Duodenal mucosa (tissue), 2 donors: ENCODE data around the gene CCDC157.
A peak's percentile ranks its signal among the peaks of the same experiment; 100 is the strongest.

Experiments
- H3K27ac ChIP-seq: one replicate; pipeline ENCODE4 v1.7.0; 2013; ENCODE audit warnings: low read depth, low read length
- H3K27me3 ChIP-seq, 2 donors: one replicate each; pipeline ENCODE4 v1.7.0; 2013; ENCODE audit warnings: low read length in 2 of 2, control low read depth in 1 of 2; ENCODE audit not compliant: insufficient read depth in 2 of 2, control insufficient read depth in 1 of 2
- H3K36me3 ChIP-seq, 2 donors: one replicate each; pipeline ENCODE4 v1.7.0; 2013; ENCODE audit warnings: low read length in 2 of 2, control low read depth in 1 of 2; ENCODE audit not compliant: insufficient read depth in 2 of 2, control insufficient read depth in 1 of 2
- H3K4me1 ChIP-seq, 2 donors: one replicate each; pipeline ENCODE4 v1.7.0; 2013; ENCODE audit warnings: low read length in 2 of 2, control low read depth in 1 of 2; ENCODE audit not compliant: insufficient read depth in 2 of 2, control insufficient read depth in 1 of 2
- H3K4me3 ChIP-seq, 2 donors: one replicate each; pipeline ENCODE4 v1.7.0; 2013; ENCODE audit warnings: low read length in 2 of 2, low read depth in 1 of 2
- H3K9ac ChIP-seq, 2 donors: one replicate each; pipeline ENCODE4 v1.7.0; 2013; ENCODE audit warnings: low read length in 2 of 2, low read depth in 1 of 2
- H3K9me3 ChIP-seq, 2 donors: one replicate each; pipeline ENCODE4 v1.7.0; 2013; ENCODE audit warnings: low read length in 2 of 2, control low read depth in 1 of 2; ENCODE audit not compliant: control insufficient read depth in 1 of 2

The CCDC157 gene

DNA sequence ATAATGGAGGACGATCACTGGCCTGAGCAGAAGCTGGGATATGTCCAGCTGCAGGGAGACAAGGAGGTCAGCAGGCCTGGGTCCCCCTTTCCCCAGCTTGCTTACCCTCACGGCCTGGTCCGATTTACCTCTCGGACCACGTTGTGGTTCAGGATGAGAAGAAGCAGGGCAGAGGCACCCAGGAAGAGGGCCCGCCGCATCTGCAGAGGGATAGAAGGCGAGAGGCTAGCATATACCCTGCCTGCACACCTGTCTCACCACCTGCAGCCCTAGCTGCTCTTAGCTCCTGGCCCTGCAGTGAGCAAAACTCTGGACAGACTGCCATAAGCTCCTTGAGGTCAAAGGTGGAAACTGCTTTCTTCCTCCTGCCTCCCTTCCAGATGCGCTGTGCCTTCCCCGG lies 29.1 kb downstream of the CCDC157 start:
- H3K4me1 ChIP-seq = peaks cover 8 to 13% of the 10 kb centered on the region in 2 donors
- no peaks in the 10 kb centered on the region for H3K9me3 ChIP-seq
- no peak overlapping the region for H3K27ac ChIP-seq
- peak overlapping the region in 1 of 2 donors; percentile 68 for H3K9ac ChIP-seq
- no peaks in the 10 kb centered on the region for H3K27me3 ChIP-seq
- no peak overlapping the region for H3K4me3 ChIP-seq
- H3K36me3 ChIP-seq = peaks cover 0 to 3% of the 10 kb centered on the region in 2 donors

DNA sequence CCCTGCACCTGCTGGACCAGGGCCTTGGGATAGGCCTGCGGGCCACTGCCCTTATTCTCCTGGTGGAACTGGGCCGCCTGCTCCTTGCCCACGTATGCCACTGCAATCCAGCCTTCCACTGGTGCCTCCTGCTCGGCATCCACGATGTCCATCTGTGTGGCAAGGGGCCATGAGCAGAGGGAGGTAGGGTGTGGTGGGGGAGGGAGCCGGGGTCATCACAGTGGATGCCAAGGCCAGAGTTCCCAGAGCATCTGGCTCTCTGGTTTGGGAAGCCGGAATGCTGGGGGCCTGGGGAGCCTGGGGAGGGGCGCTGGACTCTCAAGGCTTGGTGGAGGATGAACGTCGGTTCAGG lies 29.8 kb downstream of the CCDC157 start:
- Histone ChIP-seq H3K27ac (no peak overlapping the region), H3K9ac (peak overlapping the region; percentile 29 to 68), H3K27me3 (no peaks in the 10 kb centered on the region), H3K4me1 (peaks cover 8 to 13% of the 10 kb centered on the region in 2 donors), H3K9me3 (no peaks in the 10 kb centered on the region), H3K36me3 (peaks cover 0 to 3% of the 10 kb centered on the region in 2 donors), H3K4me3 (peak overlapping the region; percentile 58 to 71)

DNA sequence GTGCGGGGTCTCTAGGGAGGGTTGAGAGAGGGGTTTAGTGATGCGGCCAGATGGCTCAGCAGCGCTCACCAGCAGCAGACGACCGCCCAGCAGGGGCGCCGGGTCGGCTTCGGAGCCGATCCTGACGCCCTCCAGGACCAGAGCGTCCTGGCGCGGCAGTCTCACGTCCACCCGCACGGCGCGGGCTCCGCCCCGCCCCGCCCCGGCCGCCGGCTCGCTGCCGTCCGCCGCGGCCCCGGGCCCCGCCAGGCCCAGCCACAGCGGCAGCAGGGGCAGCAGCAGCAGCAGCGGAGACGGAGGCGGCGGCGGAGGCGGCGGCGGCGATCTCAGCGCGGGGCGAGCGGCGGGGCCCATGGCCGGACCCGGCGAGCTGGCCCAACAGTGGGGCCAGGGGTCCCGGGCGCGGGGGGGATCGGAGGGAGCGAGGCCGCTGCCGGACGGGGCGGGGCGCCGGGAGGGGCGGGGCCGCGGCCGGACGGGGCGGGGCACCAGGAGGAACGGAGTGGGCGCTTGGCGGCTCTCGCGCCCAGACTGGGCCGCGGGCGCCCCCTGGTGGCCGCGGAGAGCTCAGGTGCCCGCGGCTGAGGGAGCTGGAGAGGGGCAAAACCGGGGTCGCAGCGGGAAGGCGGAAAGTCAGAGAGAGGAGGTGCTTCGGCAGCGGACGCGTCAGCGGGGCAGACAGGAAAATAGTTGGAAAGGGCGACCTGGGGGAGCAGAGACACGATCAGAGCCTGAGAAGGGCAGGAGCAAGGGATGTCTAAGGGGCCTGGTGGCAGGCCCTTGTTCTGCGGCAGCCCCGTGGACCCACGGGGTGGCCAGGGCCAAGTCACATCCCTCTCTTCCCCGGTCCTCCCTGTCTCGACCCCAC lies 30.4 kb downstream of the CCDC157 start, which contains the start of gene RNF215:
Gene RNF215, minus strand, starts transcription at position 452 of the 868 bp plus-strand sequence. Its CDS starts 98 bp downstream, at position 354.
- Histone ChIP-seq H3K27ac (no peak within 1 kb of the TSS), H3K4me3 (peak within 1 kb of the TSS; percentile 58 to 71), H3K9me3 (no peaks in the 10 kb centered on the region), H3K27me3 (no peaks in the 10 kb centered on the region), H3K36me3 (peaks cover 0 to 3% of the 10 kb centered on the region in 2 donors), H3K4me1 (peaks cover 8 to 13% of the 10 kb centered on the region in 2 donors), H3K9ac (peak within 1 kb of the TSS; percentile 54 to 68)

DNA sequence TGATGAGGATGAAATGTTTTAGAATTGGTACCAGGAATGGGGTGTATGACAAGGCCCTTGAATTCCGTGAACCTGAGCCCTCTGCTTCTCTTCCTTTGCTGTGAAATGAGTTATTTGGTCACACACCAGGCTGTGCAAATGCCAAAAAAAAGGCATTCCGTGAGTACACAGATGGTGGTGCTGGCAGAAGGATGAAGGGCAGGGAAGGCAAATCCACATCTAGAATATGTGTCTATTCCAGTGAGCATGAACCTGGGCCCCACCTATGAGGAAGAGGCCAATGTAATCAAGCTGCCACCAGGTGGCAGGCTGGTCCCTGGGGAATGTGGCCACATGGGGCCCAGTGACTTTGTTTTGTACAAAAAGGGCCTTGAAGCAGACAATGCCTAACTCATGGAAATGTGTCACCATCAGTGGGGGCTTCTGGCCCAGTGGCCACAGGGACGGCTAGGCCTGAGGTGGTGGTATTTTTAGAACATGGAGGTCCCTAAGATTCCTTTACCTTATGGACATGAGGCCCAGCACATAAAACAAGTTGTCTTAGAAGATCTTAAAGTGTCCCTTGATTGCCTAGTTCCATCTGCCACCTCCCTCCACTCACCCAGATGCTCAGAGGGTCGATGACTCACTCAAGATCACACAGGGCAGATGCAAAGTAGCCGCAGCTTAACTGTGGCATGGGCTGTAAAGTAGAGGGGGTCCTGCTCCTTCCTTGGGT lies 34.3 kb downstream of the CCDC157 start:
- Histone ChIP-seq H3K9ac (no peak overlapping the region), H3K4me3 (no peak overlapping the region), H3K27ac (no peak overlapping the region), H3K27me3 (no peaks in the 10 kb centered on the region), H3K9me3 (no peaks in the 10 kb centered on the region), H3K36me3 (no peaks in the 10 kb centered on the region), H3K4me1 (peaks cover 6 to 15% of the 10 kb centered on the region in 2 donors)

DNA sequence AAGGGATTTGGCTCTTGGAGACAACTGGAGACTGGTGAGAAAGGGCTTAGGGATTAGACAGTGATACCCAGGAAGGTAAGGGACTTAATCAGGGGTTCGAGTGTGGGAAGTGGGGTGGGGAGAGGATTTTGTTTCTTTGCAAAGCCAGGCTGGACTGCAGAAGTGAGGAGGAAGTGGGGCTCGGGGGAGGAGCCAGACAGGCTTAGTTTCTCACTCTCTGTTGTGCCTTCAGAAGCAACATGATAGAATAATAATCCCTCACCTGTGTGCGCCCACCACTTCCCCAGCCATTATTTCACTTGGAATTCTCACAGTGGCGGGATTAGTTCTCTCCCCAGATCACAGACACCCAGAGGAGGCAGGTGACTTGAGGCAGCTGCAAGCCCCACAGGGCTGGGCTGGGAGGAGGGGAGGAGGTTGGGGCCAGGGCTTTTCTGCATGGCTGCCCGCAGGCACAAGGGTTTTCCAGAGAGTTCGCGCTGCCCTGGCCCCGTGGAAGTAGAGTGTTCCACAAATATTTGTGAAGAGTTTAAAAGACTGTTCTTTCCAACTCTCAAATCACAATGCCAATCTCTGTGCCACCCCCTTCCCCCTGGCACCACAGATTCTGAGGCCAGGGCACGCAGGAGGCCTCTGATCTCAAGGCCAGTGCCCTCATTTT lies 36.0 kb downstream of the CCDC157 start:
- H3K9ac ChIP-seq = no peak overlapping the region
- H3K4me1 ChIP-seq = peaks cover 9 to 12% of the 10 kb centered on the region in 2 donors
- no peak overlapping the region for H3K4me3 ChIP-seq
- H3K9me3 ChIP-seq = no peaks in the 10 kb centered on the region
- peaks cover 0 to 6% of the 10 kb centered on the region in 2 donors for H3K27me3 ChIP-seq
- H3K36me3 ChIP-seq = no peaks in the 10 kb centered on the region
- H3K27ac ChIP-seq = no peak overlapping the region

DNA sequence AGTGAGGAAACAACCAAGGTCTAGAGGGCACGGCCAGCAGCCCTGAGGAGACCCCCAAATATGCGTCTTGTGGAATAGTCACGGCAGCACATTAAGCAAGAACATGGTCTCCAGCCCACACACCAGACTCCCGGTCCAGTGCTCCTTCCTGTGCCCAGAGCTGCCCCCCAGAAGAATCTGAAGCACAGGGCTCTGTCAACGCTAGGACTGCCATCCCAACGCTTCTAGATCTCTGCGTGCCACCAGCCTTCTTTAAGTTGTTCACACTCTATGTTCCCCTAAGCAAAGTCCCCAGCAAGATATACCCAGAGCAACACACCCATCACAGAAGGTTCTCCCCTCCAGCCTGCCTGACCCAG lies 36.5 kb downstream of the CCDC157 start:
- Histone ChIP-seq H3K4me3 (no peak overlapping the region), H3K36me3 (no peaks in the 10 kb centered on the region), H3K27ac (no peak overlapping the region)

DNA sequence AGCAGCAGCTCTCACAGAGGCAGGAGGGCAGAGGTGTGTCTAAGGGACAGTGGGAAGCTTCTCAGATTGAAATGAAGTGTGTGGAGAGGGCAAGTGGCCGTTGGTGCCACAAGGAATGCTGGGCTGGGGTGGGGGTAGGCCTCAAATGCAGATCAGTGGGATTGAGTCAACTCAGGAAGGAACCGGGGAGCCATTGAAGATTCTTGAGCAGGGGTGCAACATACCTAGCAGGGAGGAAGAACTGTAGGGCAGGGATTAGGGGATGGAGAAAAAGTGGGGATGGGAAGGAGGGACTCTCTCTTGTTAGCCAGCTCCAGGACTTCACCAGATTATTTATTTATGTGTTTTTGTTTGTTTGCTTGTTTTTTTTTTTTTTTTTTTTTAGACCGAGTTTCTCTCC lies 37.1 kb downstream of the CCDC157 start:
- Histone ChIP-seq H3K4me1 (peaks cover 14 to 20% of the 10 kb centered on the region in 2 donors), H3K4me3 (no peak overlapping the region), H3K9me3 (no peaks in the 10 kb centered on the region), H3K9ac (no peak overlapping the region), H3K27me3 (peaks cover 0 to 7% of the 10 kb centered on the region in 2 donors), H3K27ac (no peak overlapping the region), H3K36me3 (no peaks in the 10 kb centered on the region)

More for the DNA sequence above, 36.5 kb downstream of the CCDC157 start:
- Histone ChIP-seq H3K9me3 (no peaks in the 10 kb centered on the region), H3K27me3 (peaks cover 0 to 7% of the 10 kb centered on the region in 2 donors), H3K9ac (no peak overlapping the region), H3K4me1 (peaks cover 10 to 17% of the 10 kb centered on the region in 2 donors)

DNA sequence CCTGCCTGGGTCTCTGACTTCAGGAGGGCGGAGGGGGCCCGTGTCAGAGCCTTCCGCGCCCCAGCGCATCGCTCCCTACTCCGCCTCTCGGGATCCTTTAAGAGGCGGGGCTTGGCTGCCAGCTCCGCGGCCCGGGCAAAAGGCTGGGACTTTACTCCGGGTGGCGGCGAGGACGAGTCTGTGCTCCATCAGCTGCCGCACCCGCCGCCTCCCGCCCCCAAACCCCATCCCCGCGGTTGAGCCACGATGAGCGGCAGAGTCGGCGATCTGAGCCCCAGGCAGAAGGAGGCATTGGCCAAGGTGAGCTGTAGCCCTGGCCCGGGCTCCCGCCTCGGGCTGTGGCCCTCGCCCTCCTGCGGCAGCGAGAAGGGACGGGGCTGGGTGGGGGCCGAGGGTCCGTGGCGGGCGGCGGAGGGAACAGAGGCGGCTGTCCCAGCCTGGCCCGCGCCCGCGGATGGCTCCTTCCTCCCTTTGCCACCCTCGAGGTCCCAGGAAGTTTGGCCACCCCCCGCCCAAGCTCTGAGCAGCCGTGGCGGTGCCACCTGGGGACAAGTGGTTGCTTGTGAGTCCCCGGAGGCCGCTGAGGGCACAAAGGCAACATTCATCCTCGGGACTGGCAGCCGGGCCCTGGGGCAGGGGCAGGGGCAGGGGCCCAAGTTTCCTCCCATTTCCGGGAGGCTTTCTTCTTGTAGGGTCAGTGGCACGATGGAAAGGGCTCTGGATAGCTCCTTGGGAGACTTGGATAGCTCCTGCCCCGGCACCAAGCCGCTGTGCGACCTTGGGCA lies 40.3 kb downstream of the CCDC157 start, which contains the start of gene SEC14L2:
Gene SEC14L2, plus strand, starts transcription at position 148 of the 785 bp plus-strand sequence. Its CDS starts 99 bp downstream, at position 247.
- peaks cover 20% of the 10 kb centered on the region in 2 donors for H3K4me1 ChIP-seq
- peak within 1 kb of the TSS; percentile 62 to 78 for H3K4me3 ChIP-seq
- no peaks in the 10 kb centered on the region for H3K36me3 ChIP-seq
- peaks cover 0 to 7% of the 10 kb centered on the region in 2 donors for H3K27me3 ChIP-seq
- no peak within 1 kb of the TSS for H3K27ac ChIP-seq
- no peaks in the 10 kb centered on the region for H3K9me3 ChIP-seq
- peak within 1 kb of the TSS; percentile 60 to 62 for H3K9ac ChIP-seq
